H1 (cell line): ENCODE results near the gene KPNA6. TPM values are rescaled to one million over a fixed set of nuclear protein-coding genes. Genes with fewer than 3 reads are reported as not detected.
A peak's percentile ranks its signal among the peaks of the same experiment; 100 is the strongest.

ENCODE experiments used
- BCL11A ChIP-seq, 2 experiments: IDR thresholded peaks; one replicate each; pipeline ENCODE4 v1.6.1; 2011; ENCODE audit warnings: low read depth in 2 of 2, low read length in 2 of 2, mild to moderate bottlenecking in 2 of 2
- EGR1 ChIP-seq: IDR thresholded peaks from 2 replicates; pipeline ENCODE4 v1.6.1; 2011; ENCODE audit warnings: low read depth, low read length, borderline replicate concordance
- TBP ChIP-seq: IDR thresholded peaks from 2 replicates; pipeline ENCODE4 v1.6.1; 2011; ENCODE audit warnings: low read depth, low read length, improper control_type of control experiment
- ZNF274 ChIP-seq: IDR thresholded peaks from 2 replicates; pipeline ENCODE4 v1.7.0; 2012; ENCODE audit warnings: low read length, borderline replicate concordance; ENCODE audit errors: extremely low read depth
- polyA plus RNA-seq, 7 experiments: library from polyadenylated mRNA; depleted of rRNA in 3 of 7; stranded (reverse) in 5 of 7; unstranded in 2 of 7; fragments of >200 nt in 5 of 7; fragments of 200-250 nt in 2 of 7; gene quantifications; 1 replicate in 5 of 7; 2 replicates in 1 of 7; 4 replicates in 1 of 7; pipeline versions ENCODE4 v1.2.1 to v1.2.3, GENCODE V29; 2011 to 2013; ENCODE audit warnings: missing spikeins in 2 of 7, mixed read lengths in 2 of 7
- total RNA-seq: library from RNA; stranded (reverse); fragmentation: NEBNext Ultra II Directional; extraction: Animal tissue kit (Norgen Biotek cat#: 25700); gene quantifications from 2 replicates; pipeline ENCODE4 v1.2.1, GENCODE V29; 2021
- TF ChIP-seq, protein P1 (sequence below): IDR thresholded peaks from 2 replicates; pipeline ENCODE4 v1.6.1; 2012; ENCODE audit warnings: inconsistent platforms

The KPNA6 gene
- total and polyA plus RNA-seq, 2 of the 8 experiments (the other 6 are each of a cell fraction or from before 2014, with no cell fraction given), result 24.2 to 120 TPM

- no peak for TF ChIP-seq ZNF274
- TF ChIP-seq, protein P1, sequence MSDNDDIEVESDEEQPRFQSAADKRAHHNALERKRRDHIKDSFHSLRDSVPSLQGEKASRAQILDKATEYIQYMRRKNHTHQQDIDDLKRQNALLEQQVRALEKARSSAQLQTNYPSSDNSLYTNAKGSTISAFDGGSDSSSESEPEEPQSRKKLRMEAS, result no peak
- no peak for TF ChIP-seq BCL11A (IDR thresholded peaks at IDR 0.05; ENCODE audit: low read depth in 2 of 2, low read length in 2 of 2)
- TF ChIP-seq EGR1, result peak; percentile 13; the same call in 1 of the 2 replicates
- peak; percentile 78; the same call in 1 of the 2 replicates for TF ChIP-seq TBP
- TF ChIP-seq, all 59 proteins: peak for 9
These were observed 34.3 kb upstream of the KPNA6 start (continued) for GRCh38 chr1:32073299-32074229.
